Lower leg skin (tissue), 4 donors: ENCODE measurements around the gene PSME2. TPM values are rescaled to one million over a fixed set of nuclear protein-coding genes. Genes with fewer than 3 reads are reported as not detected.
A peak's percentile ranks its signal among the peaks of the same experiment; 100 is the strongest.

Source experiments
- DNase-seq, 2 donors: peaks; one replicate each; pipeline ENCODE4 v3.0.0-alpha.2; 2019; ENCODE audit warnings: low spot score in 2 of 2
- H3K4me3 ChIP-seq: fragments of 200-600 bp; sonication (generic); 2 replicates; pipeline ENCODE4 v1.5.1; 2017; ENCODE audit warnings: mild to moderate bottlenecking, low read depth; ENCODE audit not compliant: poor library complexity, severe bottlenecking
- CTCF ChIP-seq, 3 donors: fragments of 450-650 bp; IDR thresholded peaks; one replicate each; pipeline ENCODE4 v1.5.1; 2016; ENCODE audit warnings: antibody characterized with exemption in 3 of 3, mild to moderate bottlenecking in 3 of 3, moderate library complexity in 2 of 3
- POLR2A ChIP-seq, 2 donors: fragments of 450-650 bp; IDR thresholded peaks; one replicate each; pipeline ENCODE4 v1.6.1; 2016 to 2017; ENCODE audit warnings: antibody characterized with exemption in 2 of 2, mild to moderate bottlenecking in 1 of 2, moderate library complexity in 1 of 2
- WGBS, 2 donors: methylation state at CpG; one replicate each; pipeline ENCODE4 v1.1.5; 2018; 5-methylcytosine and 5-hydroxymethylcytosine counted together
- intact Hi-C: fragments of 100-400 bp; cut with DNase I; formaldehyde crosslinking; loops from one replicate; pipeline ENCODE4 v1.15.0; 2023; ENCODE audit warnings: low total_unique reads
- total RNA-seq, 4 donors: library from RNA; depleted of rRNA; stranded (reverse); fragments of >200 nt; gene quantifications; one replicate each; pipeline ENCODE4 v1.1.0, GENCODE V29; 2016

The PSME2 gene
- total RNA-seq, 4 donors from 2014 or later, result 23.2 to 50.2 (median 31.2) TPM

- intact Hi-C loops, result no loop called here
- H3K4me3 ChIP-seq, result peak within 1 kb of the TSS; percentile 66
- DNase-seq, result peak; percentile 99 to 100
- TF ChIP-seq POLR2A (IDR thresholded peaks at IDR 0.05), result no peak
- TF ChIP-seq CTCF (IDR thresholded peaks at IDR 0.05), result peak in 1 of 3 donors; percentile 90
- 0 to 1% methylated on average over 44 to 64 of the region's 65 CpGs for WGBS, 2 donors
These were observed 31.6 kb downstream of the PSME2 start, which contains the start of the genes DCAF11 and NRL for GRCh38 chr14:24114532-24115421. Gene DCAF11, plus strand, starts transcription at chr14:24114777. Its CDS starts 818 bp downstream, at chr14:24115595. Gene NRL, minus strand, starts transcription at chr14:24114949. Its CDS starts 32,101 bp downstream, at chr14:24082848.

- peak overlapping the region; percentile 66 for H3K4me3 ChIP-seq
- DNase-seq, result peak; percentile 87 to 97
- WGBS, 2 donors, result 0% methylated on average over 38 to 42 of the region's 42 CpGs
- TF ChIP-seq POLR2A (IDR thresholded peaks at IDR 0.05) (no peak), CTCF (IDR thresholded peaks at IDR 0.05) (peak in 1 of 3 donors; percentile 11)
- intact Hi-C loops, result loop anchor here (2.0 kb wide), 1 partner anchor 27 kb away; the partner anchor contains the start of gene EMC9
These were observed 32.4 kb downstream of the PSME2 start for GRCh38 chr14:24113801-24114531.

GRCh38 chr14:24113379-24113800 lies 33.0 kb downstream of the PSME2 start:
- WGBS, 2 donors, result 17 to 21% methylated on average over 15 of the region's 15 CpGs
- intact Hi-C loops, result loop anchor here (2.0 kb wide), 1 partner anchor 27 kb away; the partner anchor contains the start of gene EMC9
- no peak for TF ChIP-seq CTCF (IDR thresholded peaks at IDR 0.05)
- no peak for TF ChIP-seq POLR2A (IDR thresholded peaks at IDR 0.05)
- H3K4me3 ChIP-seq, result peak overlapping the region; percentile 66
- no peak for DNase-seq

- DNase-seq, result no peak
- WGBS, 2 donors, result 35 to 84% methylated on average over 1 of the region's 1 CpG
- no peak for TF ChIP-seq CTCF (IDR thresholded peaks at IDR 0.05)
- TF ChIP-seq POLR2A (IDR thresholded peaks at IDR 0.05), result no peak
- intact Hi-C loops, result no loop called here
- no peak overlapping the region for H3K4me3 ChIP-seq
These were observed 35.9 kb downstream of the PSME2 start for GRCh38 chr14:24110523-24110922.

- intact Hi-C loops, result no loop called here
- H3K4me3 ChIP-seq, result no peak overlapping the region
- no peak for TF ChIP-seq POLR2A (IDR thresholded peaks at IDR 0.05)
- no peak for TF ChIP-seq CTCF (IDR thresholded peaks at IDR 0.05)
- 81% methylated on average over 9 of the region's 9 CpGs for WGBS, 2 donors
- no peak for DNase-seq
These were observed 36.4 kb downstream of the PSME2 start for GRCh38 chr14:24110060-24110459.
